Neuron (in vitro differentiated cells): ENCODE measurements around the gene CORO1A.

Experiments used
- H2AFZ ChIP-seq: one replicate; pipeline ENCODE4 v1.6.1; 2013; ENCODE audit warnings: low read depth, mild to moderate bottlenecking, inconsistent platforms, low read length, moderate library complexity
- H3K27me3 ChIP-seq: one replicate; pipeline ENCODE4 v1.6.1; 2013; ENCODE audit warnings: low read length; ENCODE audit not compliant: insufficient read depth
- H3K36me3 ChIP-seq: one replicate; pipeline ENCODE4 v1.6.1; 2013; ENCODE audit warnings: low read length; ENCODE audit not compliant: insufficient read depth
- H3K4me1 ChIP-seq: one replicate; pipeline ENCODE4 v1.6.1; 2013; ENCODE audit warnings: low read length; ENCODE audit not compliant: insufficient read depth
- H3K4me3 ChIP-seq: 2 replicates; pipeline ENCODE4 v1.5.1; 2013; ENCODE audit warnings: mild to moderate bottlenecking, low read length, moderate library complexity
- H3K9me3 ChIP-seq: one replicate; pipeline ENCODE4 v1.6.1; 2013; ENCODE audit warnings: low read length

CORO1A gene

DNA sequence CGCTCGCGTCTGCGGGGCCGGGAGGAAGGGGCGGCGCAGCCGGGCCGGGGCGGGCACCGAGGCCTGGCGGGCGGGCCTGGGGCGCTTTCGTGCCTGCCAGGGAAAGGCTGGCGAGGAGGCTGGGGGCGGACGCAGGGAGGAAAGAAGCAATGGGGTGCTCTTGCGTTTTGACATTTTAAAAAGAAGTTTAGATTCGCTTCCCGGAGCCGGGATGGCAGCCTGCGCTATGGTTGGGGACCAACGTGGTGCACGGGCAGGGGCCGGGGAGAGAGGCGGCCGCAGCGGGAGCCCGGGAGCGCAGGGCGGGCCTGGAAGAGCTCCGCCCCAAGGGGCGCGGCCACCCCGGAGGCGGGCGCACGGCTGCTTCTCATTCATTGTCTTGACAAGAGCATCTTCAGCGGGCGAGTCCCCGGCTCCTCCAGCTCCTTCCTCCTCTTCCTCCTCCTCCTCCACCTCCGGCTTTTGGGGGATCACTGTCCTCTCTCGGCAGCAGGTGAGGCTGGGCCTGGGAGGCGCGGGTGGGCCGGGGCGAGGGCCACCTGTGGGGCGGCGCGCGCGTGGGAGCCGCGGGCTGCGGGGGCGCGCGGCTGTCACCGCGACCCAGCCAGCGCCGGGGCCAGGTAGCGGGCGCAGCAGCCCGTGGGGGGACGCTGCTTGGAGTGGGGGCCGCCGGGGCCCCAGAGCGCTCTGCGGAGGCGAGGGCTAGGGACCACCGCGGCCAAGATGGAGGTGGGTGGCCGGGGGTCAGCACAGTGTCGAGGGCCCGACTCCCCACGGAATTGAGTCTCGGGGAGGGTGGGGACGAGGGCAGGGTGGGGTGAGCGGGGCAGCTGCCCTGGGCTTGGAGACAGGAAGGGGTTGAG lies at the start of gene CORO1A:
Gene CORO1A (plus strand): TSS at position 370 of the 863 bp plus-strand sequence. CDS start 1,608 bp downstream, outside the sequence.
- Histone ChIP-seq H2AFZ (peak within 1 kb of the TSS; percentile 72), H3K9me3 (no peaks in the 10 kb centered on the region), H3K36me3 (peaks cover 4% of the 10 kb centered on the region), H3K4me1 (peaks cover 13% of the 10 kb centered on the region), H3K27me3 (peaks cover 2% of the 10 kb centered on the region), H3K4me3 (peak within 1 kb of the TSS; percentile 79)

DNA sequence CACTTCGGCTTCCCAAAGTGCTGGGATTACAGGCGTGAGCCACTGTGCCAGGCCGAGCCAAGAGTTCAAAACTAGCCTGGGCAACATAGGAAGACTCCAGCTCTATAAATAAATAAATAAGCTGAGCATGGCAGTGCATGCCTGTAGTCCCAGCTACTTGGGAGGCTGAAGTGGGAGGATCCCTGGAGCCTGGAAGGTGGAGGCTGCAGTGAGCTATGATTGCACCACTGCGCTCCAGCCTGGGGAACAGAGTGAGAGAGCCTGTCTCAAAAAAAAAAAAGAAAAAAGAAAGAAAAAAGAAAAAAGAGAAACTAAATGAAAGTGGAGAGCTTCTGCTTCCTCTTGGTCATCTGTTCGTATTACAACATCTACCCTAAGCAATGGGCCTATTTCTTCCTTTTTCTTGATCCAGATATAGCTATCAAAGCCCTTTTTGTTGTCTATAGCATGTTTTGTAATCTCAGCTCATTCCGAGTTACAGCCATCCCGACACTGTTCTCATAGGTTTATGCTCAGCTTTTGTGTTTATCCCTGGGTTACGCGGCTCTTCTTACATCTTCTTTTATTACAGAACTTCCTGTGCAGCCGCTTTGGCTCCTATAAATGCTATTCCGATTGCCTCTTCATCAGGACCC lies 46.3 kb upstream of the CORO1A start:
- Histone ChIP-seq H3K27me3 (no peaks in the 10 kb centered on the region), H3K36me3 (no peaks in the 10 kb centered on the region), H3K9me3 (no peaks in the 10 kb centered on the region), H2AFZ (no peak overlapping the region), H3K4me3 (no peak overlapping the region), H3K4me1 (no peaks in the 10 kb centered on the region)

DNA sequence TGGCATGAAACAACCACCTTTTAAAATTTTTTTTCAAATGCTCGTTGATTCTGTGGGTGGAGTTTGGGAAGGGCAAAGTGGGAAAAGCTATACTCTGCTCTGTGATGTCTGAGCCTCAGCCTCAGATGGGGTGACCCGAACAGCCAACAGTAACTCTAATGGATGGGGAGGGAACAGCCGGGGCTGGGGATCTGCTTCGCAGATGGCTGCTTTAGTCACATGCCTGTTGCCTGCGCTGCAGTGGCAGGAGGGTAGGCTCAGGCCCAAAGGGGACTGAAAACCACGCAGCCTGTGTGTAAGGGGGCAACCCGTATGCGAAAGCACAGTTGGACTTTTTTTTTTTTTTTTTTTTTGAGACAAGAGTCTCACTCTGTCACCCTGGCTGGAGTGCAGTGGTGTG lies 45.5 kb upstream of the CORO1A start:
- H3K4me1 ChIP-seq = no peaks in the 10 kb centered on the region
- H3K36me3 ChIP-seq = no peaks in the 10 kb centered on the region
- no peaks in the 10 kb centered on the region for H3K27me3 ChIP-seq
- H2AFZ ChIP-seq = no peak overlapping the region
- H3K9me3 ChIP-seq = no peaks in the 10 kb centered on the region
- H3K4me3 ChIP-seq = no peak overlapping the region

DNA sequence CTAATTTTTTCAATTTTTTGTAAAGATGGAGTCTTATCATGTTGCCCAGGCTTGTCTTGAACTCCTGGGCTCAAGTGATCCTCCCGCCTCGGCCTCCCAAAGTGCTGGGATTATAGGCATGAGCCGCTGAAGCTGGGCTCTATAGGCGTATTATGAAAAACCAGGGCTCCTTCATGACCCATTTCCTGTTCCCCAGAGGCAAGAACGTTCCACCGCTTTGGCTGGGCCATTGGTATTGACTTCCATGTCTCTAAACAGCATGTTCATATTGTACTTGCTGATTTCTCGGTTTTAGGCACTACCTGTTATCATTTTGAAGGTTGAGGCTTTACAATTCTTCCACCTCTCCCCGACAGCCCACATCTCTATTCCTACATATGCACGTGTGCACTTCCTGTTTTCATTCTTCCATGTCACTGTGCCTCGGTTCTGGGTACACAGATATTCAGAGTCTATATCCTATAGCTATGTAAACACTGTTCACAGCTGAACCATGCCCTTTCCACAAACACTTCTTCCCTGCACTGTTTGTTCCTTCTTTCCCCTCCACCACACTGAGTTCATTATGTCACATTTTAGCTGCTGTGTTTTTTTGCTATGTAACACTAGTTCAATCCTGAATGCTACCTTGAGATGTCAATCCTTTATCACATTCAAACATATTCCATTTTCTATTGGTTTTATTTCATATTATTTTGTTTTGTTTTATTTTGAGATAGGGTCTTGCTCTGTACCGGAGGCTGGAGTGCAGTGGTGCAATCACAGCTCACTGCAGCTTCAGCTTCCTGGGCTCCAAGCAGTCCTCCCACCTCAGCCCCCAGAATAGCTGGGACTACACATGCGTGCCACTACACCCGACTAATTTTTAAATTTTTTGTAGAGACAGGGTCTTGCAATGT lies 43.6 kb upstream of the CORO1A start:
- H3K27me3 ChIP-seq = no peaks in the 10 kb centered on the region
- no peaks in the 10 kb centered on the region for H3K36me3 ChIP-seq
- H2AFZ ChIP-seq = no peak overlapping the region

DNA sequence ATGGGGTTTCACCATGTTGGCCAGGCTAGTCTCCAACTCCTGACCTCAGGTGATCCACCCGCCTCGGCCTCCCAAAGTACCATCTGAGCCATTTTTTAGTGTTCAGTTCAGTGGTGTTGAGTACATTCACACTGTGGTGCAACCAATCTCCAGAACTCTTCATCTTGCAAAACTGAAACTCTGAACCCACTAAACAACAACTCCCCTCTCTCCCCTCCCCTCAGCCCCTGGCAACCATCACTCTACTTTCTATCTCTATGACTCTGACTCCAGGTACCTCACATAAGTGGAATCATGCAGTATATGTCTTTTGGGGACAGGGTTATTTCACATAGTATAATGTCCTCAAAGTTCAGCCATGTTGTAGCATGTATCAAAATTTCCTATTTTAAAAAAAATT lies 41.7 kb upstream of the CORO1A start:
- H3K27me3 ChIP-seq = no peaks in the 10 kb centered on the region
- H2AFZ ChIP-seq = no peak overlapping the region
- H3K9me3 ChIP-seq = no peaks in the 10 kb centered on the region
- no peaks in the 10 kb centered on the region for H3K36me3 ChIP-seq
- H3K4me1 ChIP-seq = no peaks in the 10 kb centered on the region
- H3K4me3 ChIP-seq = no peak overlapping the region

More for the DNA sequence above, 43.6 kb upstream of the CORO1A start:
- no peak overlapping the region for H3K4me3 ChIP-seq
- no peaks in the 10 kb centered on the region for H3K9me3 ChIP-seq
- no peaks in the 10 kb centered on the region for H3K4me1 ChIP-seq

DNA sequence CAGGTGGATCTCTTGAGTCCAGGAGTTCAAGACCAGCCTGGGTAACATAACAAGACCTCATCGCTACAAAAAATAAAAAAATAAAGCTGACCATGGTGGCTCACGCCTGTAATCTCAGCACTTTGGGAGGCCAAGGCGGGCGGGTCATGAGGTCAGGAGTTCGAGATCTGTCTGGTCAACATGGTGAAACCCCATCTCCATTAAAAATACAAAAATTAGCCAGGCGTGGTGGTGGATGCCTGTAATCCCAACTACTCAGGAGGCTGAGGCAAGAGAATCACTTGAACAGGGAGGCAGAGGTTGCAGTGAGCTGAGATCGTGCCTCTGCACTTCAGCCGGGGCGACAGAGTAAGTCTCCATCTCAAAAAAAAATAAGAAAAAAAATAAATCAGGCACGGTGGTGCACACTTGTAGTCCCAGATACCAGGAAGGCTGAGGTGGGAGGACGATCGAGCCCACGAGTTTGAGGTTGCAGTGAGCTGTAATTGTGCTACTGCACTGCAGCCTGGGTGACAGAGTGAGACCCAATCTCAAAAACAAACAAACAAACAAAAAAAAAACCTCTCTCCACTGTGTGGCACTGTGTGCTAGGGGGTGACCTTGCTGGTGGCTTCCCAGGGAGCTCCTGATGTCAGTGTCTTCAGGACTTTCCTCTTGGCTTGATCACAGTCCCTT lies 40.6 kb upstream of the CORO1A start:
- Histone ChIP-seq H2AFZ (no peak overlapping the region), H3K4me3 (no peak overlapping the region), H3K4me1 (no peaks in the 10 kb centered on the region), H3K9me3 (no peaks in the 10 kb centered on the region), H3K36me3 (no peaks in the 10 kb centered on the region), H3K27me3 (no peaks in the 10 kb centered on the region)

DNA sequence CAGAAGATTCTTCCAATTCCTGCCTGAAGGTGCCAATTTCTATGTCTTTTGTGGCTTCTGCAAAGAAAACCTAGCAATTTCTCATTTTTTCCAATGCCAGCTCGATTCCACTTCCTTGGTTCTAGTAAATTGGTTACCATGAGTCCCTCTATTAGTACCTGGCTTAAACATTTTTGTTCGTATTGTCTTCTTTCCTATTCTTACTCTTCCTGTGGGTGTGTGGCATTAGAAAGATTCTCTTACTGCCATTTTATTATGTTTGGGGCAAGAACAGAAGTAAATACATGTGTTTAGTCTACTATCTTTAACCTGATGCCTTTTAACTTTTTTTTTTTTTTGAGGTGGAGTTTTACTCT lies 40.1 kb upstream of the CORO1A start:
- Histone ChIP-seq H3K4me3 (no peak overlapping the region), H3K4me1 (no peaks in the 10 kb centered on the region), H2AFZ (no peak overlapping the region), H3K36me3 (no peaks in the 10 kb centered on the region), H3K27me3 (no peaks in the 10 kb centered on the region), H3K9me3 (no peaks in the 10 kb centered on the region)

DNA sequence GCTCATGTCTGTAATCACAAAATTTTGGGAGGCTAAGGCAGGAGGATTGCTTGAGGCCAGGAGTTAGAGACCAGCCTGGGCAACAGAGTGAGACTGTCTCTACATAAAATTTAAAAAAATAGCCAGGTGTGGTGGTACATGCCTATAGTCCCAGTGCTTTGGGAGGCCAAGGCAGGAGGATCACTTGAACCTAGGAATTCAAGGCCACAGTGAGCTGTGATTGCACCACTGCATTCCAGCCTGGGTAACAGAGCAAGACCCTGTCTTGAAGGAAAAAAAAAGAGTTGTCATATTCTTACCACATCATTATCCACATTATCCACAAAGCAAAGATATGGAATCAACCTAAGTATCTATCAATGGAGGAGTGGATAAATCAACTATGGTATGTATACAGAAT lies 39.4 kb upstream of the CORO1A start:
- H3K27me3 ChIP-seq = no peaks in the 10 kb centered on the region
- no peak overlapping the region for H3K4me3 ChIP-seq
- no peak overlapping the region for H2AFZ ChIP-seq
- H3K4me1 ChIP-seq = no peaks in the 10 kb centered on the region
- no peaks in the 10 kb centered on the region for H3K36me3 ChIP-seq
- no peaks in the 10 kb centered on the region for H3K9me3 ChIP-seq

DNA sequence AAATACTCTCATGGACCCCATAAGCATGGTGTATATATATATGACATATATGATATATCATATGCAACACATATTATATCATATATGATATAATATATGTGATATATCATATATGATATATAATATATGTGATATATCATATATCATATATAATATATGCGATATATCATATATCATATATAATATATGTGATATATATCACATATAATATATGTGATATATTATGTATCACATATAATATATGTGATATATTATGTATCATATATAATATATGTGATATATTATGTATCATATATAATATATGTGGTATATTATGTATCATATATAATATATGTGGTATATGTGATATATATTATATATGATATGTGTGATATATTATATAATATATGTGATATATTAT lies 38.5 kb upstream of the CORO1A start:
- Histone ChIP-seq H3K4me3 (no peak overlapping the region), H3K27me3 (no peaks in the 10 kb centered on the region), H3K9me3 (no peaks in the 10 kb centered on the region), H3K36me3 (no peaks in the 10 kb centered on the region), H2AFZ (no peak overlapping the region), H3K4me1 (no peaks in the 10 kb centered on the region)

DNA sequence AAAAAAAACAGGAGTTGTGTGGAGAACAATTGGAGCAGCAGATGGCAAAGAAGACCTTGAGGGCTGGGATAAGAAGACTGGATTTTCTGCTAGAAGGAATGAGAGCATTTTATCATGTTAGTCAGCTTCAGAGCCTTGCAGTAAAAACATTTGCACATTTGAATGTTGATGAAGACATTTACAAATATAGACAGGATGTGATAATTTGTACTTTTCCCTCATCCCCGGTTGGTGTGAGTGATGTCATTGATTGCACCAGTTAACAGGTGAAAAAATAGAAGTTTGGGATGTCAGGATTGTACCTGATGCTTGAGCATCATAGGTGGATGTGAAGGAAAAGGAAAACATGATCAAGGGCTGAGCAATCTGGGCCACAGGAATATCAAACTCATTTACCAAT lies 37.7 kb upstream of the CORO1A start:
- no peaks in the 10 kb centered on the region for H3K4me1 ChIP-seq
- no peaks in the 10 kb centered on the region for H3K27me3 ChIP-seq
- H3K9me3 ChIP-seq = no peaks in the 10 kb centered on the region
- no peak overlapping the region for H3K4me3 ChIP-seq
- H2AFZ ChIP-seq = no peak overlapping the region
- H3K36me3 ChIP-seq = no peaks in the 10 kb centered on the region

DNA sequence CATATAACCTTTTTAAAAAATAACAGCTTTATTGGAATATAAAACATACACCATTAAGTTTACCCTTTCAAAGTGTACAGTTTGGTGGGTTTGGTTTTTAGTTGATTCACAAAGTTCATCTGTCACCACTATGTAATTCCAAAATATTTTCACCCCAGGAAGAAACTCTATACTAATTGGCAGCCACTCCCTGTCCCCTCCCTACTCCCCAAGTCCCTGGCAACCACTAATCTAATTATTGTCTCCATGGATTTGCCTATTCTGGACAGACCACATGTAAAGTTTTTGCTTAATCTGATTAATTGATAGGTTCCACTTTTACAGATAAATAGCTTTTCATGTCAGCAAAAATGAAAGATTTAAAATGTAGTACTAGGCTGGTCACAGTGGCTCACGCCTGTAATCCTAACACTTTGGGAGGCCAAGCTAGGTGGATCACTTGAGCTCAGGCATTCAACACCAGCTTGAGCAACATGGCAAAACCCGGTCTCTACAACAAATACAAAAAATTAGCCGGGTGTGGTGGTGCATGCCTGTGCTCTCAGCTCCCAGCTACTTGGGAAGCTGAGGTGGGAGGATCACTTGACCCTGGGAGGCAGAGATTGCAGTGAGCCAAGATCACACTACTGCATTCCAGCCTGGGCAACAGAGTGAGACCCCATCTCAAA lies 35.4 kb upstream of the CORO1A start:
- Histone ChIP-seq H3K36me3 (no peaks in the 10 kb centered on the region), H3K27me3 (no peaks in the 10 kb centered on the region), H2AFZ (no peak overlapping the region), H3K9me3 (no peaks in the 10 kb centered on the region), H3K4me3 (no peak overlapping the region), H3K4me1 (no peaks in the 10 kb centered on the region)

DNA sequence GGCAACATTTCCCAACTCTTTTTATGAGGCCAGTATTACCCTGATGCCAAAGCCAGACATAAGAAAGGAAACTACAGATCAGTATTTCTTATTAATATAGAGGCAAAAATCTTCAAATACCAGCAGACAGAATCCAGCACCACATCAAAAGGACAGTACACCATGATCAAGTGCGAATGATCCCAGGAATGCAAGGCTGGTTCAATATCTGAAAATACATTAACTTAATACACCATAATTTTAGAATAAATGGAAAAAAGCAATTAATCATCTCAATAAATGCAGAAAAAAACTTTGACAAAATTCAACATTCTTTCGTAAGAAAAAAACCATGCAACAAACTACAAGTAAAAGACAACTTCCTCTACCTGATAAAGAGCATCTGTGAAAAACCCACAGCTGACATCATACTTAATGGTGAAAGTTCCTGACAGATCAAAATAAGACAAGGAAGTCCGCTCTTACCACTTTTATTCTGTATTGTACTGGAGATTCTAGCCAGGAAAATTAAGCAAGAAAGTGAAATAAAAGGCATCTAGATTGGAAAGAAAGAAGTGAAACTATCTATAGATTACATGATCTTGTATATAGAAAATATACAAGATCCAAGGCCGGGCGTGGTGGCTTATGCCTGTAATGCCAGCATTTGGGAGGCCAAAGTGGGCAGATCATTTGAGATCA lies 34.0 kb upstream of the CORO1A start:
- no peak overlapping the region for H3K4me3 ChIP-seq
- H3K4me1 ChIP-seq = no peaks in the 10 kb centered on the region
- H3K36me3 ChIP-seq = no peaks in the 10 kb centered on the region
- H3K27me3 ChIP-seq = no peaks in the 10 kb centered on the region
- H2AFZ ChIP-seq = no peak overlapping the region
- H3K9me3 ChIP-seq = no peaks in the 10 kb centered on the region
